ENCODE data around the gene STX18.

STX18 gene

DNA sequence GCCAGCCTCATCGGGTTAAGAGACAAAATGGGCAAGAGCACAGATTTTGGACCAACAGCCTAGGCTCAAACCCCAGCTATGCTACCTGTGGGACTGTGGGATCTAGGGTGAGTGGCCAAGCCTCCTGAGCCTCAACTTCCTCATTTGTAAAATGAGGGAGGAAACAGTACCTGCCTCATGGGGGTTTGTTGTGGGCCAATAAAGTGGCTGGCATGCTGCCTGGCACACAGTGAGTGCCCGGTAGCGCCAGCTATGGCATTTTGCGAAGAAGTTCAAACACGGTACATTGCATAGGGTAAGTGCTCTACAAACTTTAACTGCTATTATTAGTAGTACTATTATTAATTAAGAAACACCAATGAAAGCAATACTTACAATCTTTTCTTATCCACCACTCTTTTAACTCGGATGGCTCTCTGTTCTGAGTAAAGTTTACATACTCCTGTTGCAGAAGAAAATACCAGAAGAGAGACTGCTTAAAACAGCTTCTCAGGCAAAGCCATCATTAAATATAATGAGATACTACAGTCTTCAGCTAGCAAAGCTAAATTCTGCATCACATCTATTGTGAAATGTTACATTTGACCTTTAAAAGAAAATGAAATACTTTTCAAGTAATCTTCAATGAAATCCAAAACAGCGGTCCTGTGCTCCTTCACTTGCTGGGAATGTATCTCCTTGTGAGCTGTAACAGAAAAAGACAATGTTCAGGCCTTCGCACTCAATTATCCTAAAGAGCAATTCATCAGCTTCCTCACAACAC lies 84.9 kb downstream of the STX18 start:
- TF ChIP-seq, protein P1, sequence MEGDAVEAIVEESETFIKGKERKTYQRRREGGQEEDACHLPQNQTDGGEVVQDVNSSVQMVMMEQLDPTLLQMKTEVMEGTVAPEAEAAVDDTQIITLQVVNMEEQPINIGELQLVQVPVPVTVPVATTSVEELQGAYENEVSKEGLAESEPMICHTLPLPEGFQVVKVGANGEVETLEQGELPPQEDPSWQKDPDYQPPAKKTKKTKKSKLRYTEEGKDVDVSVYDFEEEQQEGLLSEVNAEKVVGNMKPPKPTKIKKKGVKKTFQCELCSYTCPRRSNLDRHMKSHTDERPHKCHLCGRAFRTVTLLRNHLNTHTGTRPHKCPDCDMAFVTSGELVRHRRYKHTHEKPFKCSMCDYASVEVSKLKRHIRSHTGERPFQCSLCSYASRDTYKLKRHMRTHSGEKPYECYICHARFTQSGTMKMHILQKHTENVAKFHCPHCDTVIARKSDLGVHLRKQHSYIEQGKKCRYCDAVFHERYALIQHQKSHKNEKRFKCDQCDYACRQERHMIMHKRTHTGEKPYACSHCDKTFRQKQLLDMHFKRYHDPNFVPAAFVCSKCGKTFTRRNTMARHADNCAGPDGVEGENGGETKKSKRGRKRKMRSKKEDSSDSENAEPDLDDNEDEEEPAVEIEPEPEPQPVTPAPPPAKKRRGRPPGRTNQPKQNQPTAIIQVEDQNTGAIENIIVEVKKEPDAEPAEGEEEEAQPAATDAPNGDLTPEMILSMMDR (IDR thresholded peaks at IDR 0.05) = no peak
- peaks cover 76% of the 10 kb centered on the region for H3K36me3 ChIP-seq
- no peak overlapping the region for H3K27ac ChIP-seq
- H3K4me3 ChIP-seq (ENCODE audit: low read depth in 1 of 2, low read length in 1 of 2) = no peak overlapping the region
- H3K4me1 ChIP-seq (ENCODE audit: control insufficient read depth in 1 of 2, insufficient read depth in 1 of 2, low read depth in 1 of 2, low read length in 1 of 2) = no peaks in the 10 kb centered on the region
- no peaks in the 10 kb centered on the region for H3K9me3 ChIP-seq
- H3K27me3 ChIP-seq = no peaks in the 10 kb centered on the region

DNA sequence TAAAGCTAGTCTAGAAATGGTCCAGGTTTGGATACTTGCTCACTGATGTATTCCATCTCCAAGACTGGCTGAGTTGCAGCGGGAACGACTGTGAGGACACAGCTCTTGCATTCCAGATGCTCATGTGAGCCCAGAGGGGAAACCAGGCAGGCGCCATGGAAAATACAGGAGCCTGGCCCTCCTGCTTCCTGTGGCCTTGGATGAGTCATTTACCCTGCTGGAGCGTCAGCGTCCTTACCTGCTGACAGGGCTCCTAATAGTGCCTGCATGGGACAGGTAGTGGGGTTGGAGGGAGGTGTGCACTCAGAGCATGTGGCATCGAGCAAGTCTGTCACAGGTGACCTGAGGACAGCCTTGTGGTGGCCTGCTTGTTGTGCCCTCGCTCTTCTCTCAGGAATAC lies 85.5 kb downstream of the STX18 start:
- no peaks in the 10 kb centered on the region for H3K9me3 ChIP-seq
- TF ChIP-seq, protein P1 (IDR thresholded peaks at IDR 0.05) = no peak
- H3K36me3 ChIP-seq = peaks cover 76% of the 10 kb centered on the region

DNA sequence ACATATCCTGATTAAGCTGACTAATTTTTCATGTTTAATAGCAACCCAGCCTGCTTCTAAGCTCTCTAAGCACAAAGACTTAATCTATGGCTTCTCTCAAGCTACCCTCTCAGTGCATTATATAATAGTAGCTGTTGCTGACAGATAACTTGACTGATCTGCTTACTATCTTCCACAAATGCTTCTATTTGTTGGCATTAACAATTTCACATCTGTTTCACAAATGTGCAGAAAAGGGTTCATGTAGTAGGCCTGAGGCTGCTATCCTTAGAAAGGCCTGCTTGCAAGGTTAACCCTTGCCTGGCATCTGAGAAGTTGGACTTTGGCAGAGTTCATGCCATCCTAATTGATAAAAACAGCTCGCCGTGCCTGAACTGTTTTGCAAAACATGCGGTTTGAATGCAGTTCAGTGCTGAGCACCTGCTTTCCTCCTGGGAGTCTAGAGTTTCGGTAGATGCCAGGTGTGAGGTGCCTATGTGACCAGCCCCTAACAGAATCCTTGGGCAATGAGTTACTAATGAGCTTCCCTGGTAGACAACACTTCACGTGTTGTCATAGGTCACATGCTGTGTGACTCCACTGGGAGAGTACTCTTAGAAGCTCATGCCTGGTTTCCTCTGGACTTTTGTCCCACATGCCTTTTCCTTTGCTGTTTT lies 86.5 kb downstream of the STX18 start:
- TF ChIP-seq, protein P1 (IDR thresholded peaks at IDR 0.05) = no peak
- H3K4me3 ChIP-seq (ENCODE audit: low read depth in 1 of 2, low read length in 1 of 2) = no peak overlapping the region
- H3K9me3 ChIP-seq = no peaks in the 10 kb centered on the region
- peaks cover 78% of the 10 kb centered on the region for H3K36me3 ChIP-seq
- H3K4me1 ChIP-seq (ENCODE audit: control insufficient read depth in 1 of 2, insufficient read depth in 1 of 2, low read depth in 1 of 2, low read length in 1 of 2) = no peaks in the 10 kb centered on the region
- H3K27me3 ChIP-seq = no peaks in the 10 kb centered on the region
- H3K27ac ChIP-seq = no peak overlapping the region

More for the DNA sequence above, 85.5 kb downstream of the STX18 start:
- Histone ChIP-seq H3K27ac (no peak overlapping the region), H3K27me3 (no peaks in the 10 kb centered on the region), H3K4me1 (ENCODE audit: control insufficient read depth in 1 of 2, insufficient read depth in 1 of 2, low read depth in 1 of 2, low read length in 1 of 2) (no peaks in the 10 kb centered on the region), H3K4me3 (ENCODE audit: low read depth in 1 of 2, low read length in 1 of 2) (no peak overlapping the region)

DNA sequence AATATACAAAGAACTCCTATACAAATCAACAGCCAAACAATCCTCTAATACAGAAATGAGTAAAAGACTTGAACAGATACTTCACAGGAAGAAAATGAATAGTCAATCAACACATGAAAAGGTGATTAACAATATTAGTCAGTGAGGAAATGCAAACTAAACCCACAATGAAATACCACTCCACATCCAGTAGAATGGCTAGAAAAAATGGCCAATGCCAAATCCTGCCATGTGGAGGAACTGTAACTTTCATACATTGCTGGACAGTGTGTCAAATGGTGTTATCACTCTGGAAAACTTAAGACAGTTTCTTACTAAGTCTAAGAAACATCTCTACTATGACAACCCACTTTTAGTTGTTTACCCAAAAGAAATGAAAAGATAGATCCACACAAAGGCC lies 95.4 kb downstream of the STX18 start:
- TF ChIP-seq, protein P1 (IDR thresholded peaks at IDR 0.05) = no peak
- Histone ChIP-seq H3K4me1 (ENCODE audit: control insufficient read depth in 1 of 2, insufficient read depth in 1 of 2, low read depth in 1 of 2, low read length in 1 of 2) (no peaks in the 10 kb centered on the region), H3K27me3 (no peaks in the 10 kb centered on the region), H3K36me3 (peaks cover 3% of the 10 kb centered on the region), H3K9me3 (no peaks in the 10 kb centered on the region), H3K4me3 (ENCODE audit: low read depth in 1 of 2, low read length in 1 of 2) (no peak overlapping the region), H3K27ac (no peak overlapping the region)

DNA sequence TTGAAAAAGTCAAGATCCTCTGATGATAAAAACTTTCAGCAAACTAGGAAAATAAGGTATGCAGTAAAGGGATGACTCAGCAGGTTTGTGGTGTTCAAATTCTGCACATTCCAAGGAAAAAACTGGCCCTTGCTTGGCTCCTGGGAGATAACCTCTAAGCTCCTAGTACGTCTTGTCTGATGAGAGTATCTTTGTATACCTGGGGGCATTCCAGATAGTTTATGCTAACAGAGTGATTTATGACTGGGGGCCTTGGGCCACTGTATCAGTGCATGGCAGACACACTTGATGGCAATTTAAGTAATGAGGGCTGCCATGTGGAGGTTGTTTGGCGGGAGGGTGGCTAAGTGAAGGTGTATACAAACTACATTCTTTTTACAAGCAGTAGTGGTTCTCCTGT lies 98.0 kb downstream of the STX18 start:
- no peak overlapping the region for H3K27ac ChIP-seq
- H3K4me1 ChIP-seq (ENCODE audit: control insufficient read depth in 1 of 2, insufficient read depth in 1 of 2, low read depth in 1 of 2, low read length in 1 of 2) = no peaks in the 10 kb centered on the region
- H3K4me3 ChIP-seq (ENCODE audit: low read depth in 1 of 2, low read length in 1 of 2) = no peak overlapping the region
- H3K9me3 ChIP-seq = no peaks in the 10 kb centered on the region
- TF ChIP-seq, protein P1 (IDR thresholded peaks at IDR 0.05) = no peak
- H3K27me3 ChIP-seq = no peaks in the 10 kb centered on the region
- H3K36me3 ChIP-seq = no peaks in the 10 kb centered on the region

All from neutrophil (primary cell).